ENCODE measurements around the gene ADCY3.

ADCY3 gene

DNA sequence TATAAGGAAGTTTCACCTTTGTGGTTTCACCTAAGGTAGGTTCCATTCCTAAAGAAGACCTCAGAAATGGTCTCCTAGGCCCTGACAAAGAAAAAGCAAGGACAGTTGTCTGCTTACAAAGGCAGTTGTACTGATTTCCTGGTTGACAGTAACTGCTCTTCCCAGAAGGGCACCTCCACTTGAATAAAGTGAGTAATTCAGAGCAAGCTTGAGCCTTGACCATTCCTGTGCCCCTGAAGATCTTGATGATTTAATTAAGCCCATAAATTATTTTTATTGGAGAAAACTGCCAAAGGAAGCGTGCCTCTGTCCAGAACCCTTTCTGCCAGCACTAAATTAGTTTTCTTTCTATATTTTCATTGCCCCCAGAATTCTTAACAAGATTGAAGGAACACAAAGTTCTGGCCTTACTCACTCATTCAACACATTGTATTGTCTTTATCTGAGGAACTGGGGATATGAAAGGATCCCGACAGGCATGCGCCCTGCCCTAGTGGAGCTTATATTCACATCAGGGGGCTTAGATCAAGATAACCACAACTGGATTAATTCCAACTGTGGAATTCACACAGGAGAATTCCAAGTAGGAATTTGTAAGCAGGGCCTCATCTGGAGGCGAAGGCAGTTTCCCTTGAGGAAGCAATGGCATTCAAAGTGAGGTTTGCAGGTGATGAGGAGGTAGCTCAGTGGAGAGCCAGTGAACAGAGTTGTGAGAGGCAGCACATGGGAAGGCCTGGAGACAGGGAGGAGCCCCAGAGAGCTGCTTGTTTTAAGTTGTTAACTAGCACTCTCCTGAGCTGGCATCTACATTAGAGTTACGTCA, 148.1 kb downstream of the ADCY3 start:
- TF ChIP-seq, protein P1, sequence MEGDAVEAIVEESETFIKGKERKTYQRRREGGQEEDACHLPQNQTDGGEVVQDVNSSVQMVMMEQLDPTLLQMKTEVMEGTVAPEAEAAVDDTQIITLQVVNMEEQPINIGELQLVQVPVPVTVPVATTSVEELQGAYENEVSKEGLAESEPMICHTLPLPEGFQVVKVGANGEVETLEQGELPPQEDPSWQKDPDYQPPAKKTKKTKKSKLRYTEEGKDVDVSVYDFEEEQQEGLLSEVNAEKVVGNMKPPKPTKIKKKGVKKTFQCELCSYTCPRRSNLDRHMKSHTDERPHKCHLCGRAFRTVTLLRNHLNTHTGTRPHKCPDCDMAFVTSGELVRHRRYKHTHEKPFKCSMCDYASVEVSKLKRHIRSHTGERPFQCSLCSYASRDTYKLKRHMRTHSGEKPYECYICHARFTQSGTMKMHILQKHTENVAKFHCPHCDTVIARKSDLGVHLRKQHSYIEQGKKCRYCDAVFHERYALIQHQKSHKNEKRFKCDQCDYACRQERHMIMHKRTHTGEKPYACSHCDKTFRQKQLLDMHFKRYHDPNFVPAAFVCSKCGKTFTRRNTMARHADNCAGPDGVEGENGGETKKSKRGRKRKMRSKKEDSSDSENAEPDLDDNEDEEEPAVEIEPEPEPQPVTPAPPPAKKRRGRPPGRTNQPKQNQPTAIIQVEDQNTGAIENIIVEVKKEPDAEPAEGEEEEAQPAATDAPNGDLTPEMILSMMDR (IDR thresholded peaks at IDR 0.05; ENCODE audit: low read depth, low read length) = no peak

DNA sequence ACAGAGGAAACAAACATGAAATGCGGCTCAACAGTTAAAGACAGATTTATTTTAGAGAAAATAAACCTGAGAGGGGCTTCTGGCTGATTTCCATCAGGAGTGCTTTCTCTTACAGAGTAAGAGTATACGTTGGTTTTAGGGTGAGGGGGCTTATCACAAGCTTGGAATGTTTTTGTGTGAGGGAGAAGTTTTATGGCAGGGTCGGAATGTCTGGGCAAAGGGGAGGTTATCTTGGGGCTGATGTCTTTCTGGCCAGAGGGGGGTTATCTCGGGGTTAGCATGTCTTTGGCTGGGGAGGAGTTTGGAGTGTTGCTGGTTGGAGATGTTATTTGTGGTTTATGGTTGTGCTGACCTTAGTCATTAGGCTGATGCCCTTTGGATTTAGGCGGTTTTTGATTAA, 149.0 kb downstream of the ADCY3 start:
- no peak for DNase-seq (ENCODE audit: low read depth in 2 of 2)
- no peak overlapping the region for H3K4me3 ChIP-seq (replicated peaks in 1 of 2; ENCODE audit: low read depth in 2 of 2, low read length in 2 of 2)
- TF ChIP-seq, protein P1 (IDR thresholded peaks at IDR 0.05; ENCODE audit: low read depth, low read length) = no peak

More for the DNA sequence above, 148.1 kb downstream of the ADCY3 start:
- H3K4me3 ChIP-seq (replicated peaks in 1 of 2; ENCODE audit: low read depth in 2 of 2, low read length in 2 of 2) = no peak overlapping the region
- no peak for DNase-seq (ENCODE audit: low read depth in 2 of 2)

Data from cardiac fibroblast (primary cell).